MM.1S (cell line): Measurements from ENCODE around the gene GPD1L.

Experiments
- DNase-seq: peaks from one replicate; pipeline ENCODE4 v3.0.0-alpha.2; 2015
- H2AFZ ChIP-seq: fragments of 300-600 bp; sonication (generic); 2 replicates; pipeline ENCODE4 v1.6.0; 2016; ENCODE audit warnings: antibody characterized with exemption, low read length
- H3F3A ChIP-seq: fragments of 300-600 bp; sonication (generic); 2 replicates; pipeline ENCODE4 v1.6.1; 2016; ENCODE audit warnings: mild to moderate bottlenecking, antibody characterized with exemption, low read length, moderate library complexity, mixed read lengths; ENCODE audit not compliant: insufficient read depth
- H3K27ac ChIP-seq: fragments of 300-600 bp; sonication (generic); 2 replicates; pipeline ENCODE4 v1.5.1; 2016; ENCODE audit warnings: mild to moderate bottlenecking, low read length
- H3K27me3 ChIP-seq: fragments of 300-600 bp; sonication (generic); replicated peaks from 2 replicates; pipeline ENCODE4 v1.6.0; 2016; ENCODE audit warnings: low read length; ENCODE audit not compliant: insufficient read depth
- H3K36me3 ChIP-seq: fragments of 300-600 bp; sonication (generic); replicated peaks from 2 replicates; pipeline ENCODE4 v1.6.1; 2016; ENCODE audit warnings: mild to moderate bottlenecking, low read length, mixed read lengths; ENCODE audit not compliant: insufficient read depth
- H3K4me1 ChIP-seq: fragments of 300-600 bp; sonication (generic); 2 replicates; pipeline ENCODE4 v1.6.1; 2016; ENCODE audit warnings: low read length, mixed read lengths
- H3K4me2 ChIP-seq: fragments of 300-600 bp; sonication (generic); 2 replicates; pipeline ENCODE4 v1.6.0; 2016; ENCODE audit warnings: low read depth, low read length
- H3K4me3 ChIP-seq: fragments of 300-600 bp; sonication (generic); 2 replicates; pipeline ENCODE4 v1.5.1; 2016; ENCODE audit warnings: low read length, mixed read lengths
- H3K79me2 ChIP-seq: fragments of 300-600 bp; sonication (generic); 2 replicates; pipeline ENCODE4 v1.6.1; 2016; ENCODE audit warnings: mixed run types, low read length, mixed read lengths
- H3K9ac ChIP-seq: fragments of 300-600 bp; sonication (generic); 2 replicates; pipeline ENCODE4 v1.6.1; 2016; ENCODE audit warnings: low read length, mixed read lengths
- H3K9me2 ChIP-seq: fragments of 300-600 bp; sonication (generic); replicated peaks from 2 replicates; pipeline ENCODE4 v1.6.1; 2016; ENCODE audit warnings: mild to moderate bottlenecking, low read length, mixed read lengths; ENCODE audit not compliant: insufficient read depth
- H3K9me3 ChIP-seq: fragments of 300-600 bp; sonication (generic); replicated peaks from 2 replicates; pipeline ENCODE4 v1.6.1; 2016; ENCODE audit warnings: mild to moderate bottlenecking, low read length, mixed read lengths; ENCODE audit not compliant: insufficient read depth
- H4K20me1 ChIP-seq: fragments of 300-600 bp; sonication (generic); 2 replicates; pipeline ENCODE4 v1.6.1; 2016; ENCODE audit warnings: mild to moderate bottlenecking, low read length, moderate library complexity, mixed read lengths; ENCODE audit not compliant: insufficient read depth
- CTCF ChIP-seq: fragments of 300-600 bp; sonication (generic); IDR thresholded peaks from 2 replicates; pipeline ENCODE4 v1.5.1; 2016; ENCODE audit warnings: antibody characterized with exemption, low read length, mixed read lengths
- EZH2 ChIP-seq: fragments of 300-600 bp; sonication (generic); optimal IDR thresholded peaks from 2 replicates; pipeline ENCODE3; 2017; ENCODE audit warnings: low read depth, mild to moderate bottlenecking, antibody characterized with exemption, low read length, mixed read lengths
- EZH2phosphoT487 ChIP-seq: fragments of 300-600 bp; sonication (generic); IDR thresholded peaks from 2 replicates; pipeline ENCODE4 v1.6.1; 2018; ENCODE audit warnings: antibody characterized with exemption, low read length

GPD1L gene

GRCh38 chr3:32076566-32076965 is 29.9 kb upstream of the GPD1L start:
- Histone ChIP-seq H3K9me2 (no peaks in the 10 kb centered on the region), H3K4me1 (no peaks in the 10 kb centered on the region)
- no peak for DNase-seq

DNA sequence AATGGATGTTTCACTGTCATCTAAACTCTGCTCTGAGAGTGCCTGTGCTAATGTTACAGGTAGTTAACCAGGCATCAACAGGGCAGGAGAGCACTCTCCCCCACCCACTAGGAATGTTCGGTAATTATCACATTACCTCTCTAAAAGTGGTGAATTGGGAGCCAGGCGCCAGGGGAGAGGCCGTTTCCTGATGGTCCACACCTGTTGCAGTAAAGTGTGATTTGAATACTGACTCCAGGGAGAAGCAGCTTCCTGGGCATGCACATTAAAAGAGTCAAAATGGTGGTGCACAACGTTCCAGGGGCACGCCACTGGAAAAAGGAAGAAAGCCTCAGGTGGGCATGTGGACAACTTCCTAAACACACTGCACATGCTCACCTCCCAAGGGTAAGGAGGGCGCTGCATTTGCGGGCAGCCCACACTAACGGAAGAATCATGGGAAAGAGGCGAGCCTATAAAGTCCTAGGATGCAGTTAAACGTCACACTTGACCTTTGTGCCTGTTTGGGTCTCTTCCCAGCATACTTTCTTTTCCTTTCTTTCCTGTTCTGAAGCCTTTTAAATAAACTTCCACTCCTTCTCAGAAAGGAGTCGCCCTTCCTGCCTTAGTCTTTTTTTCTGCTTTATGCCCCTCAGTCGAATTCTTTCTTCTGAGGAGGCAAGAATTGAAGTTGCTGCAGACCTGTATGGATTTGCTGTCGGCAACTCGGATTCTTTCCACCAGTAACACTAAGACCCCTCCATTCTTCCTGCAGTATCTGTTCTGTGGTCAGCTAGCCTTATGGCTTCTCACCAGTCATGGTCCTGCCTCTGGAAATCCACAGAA is 28.9 kb upstream of the GPD1L start:
- Histone ChIP-seq H3K27me3 (no peaks in the 10 kb centered on the region), H3K4me1 (no peaks in the 10 kb centered on the region), H2AFZ (no peak overlapping the region), H4K20me1 (no peaks in the 10 kb centered on the region), H3K79me2 (no peaks in the 10 kb centered on the region), H3K9me2 (no peaks in the 10 kb centered on the region), H3K4me3 (no peak overlapping the region), H3K36me3 (no peaks in the 10 kb centered on the region), H3K9me3 (no peaks in the 10 kb centered on the region), H3K9ac (no peak overlapping the region), H3K4me2 (no peak overlapping the region), H3F3A (no peaks in the 10 kb centered on the region), H3K27ac (no peak overlapping the region)
- DNase-seq: no peak
- TF ChIP-seq EZH2 (no peak), CTCF (no peak), EZH2phosphoT487 (no peak)

More at GRCh38 chr3:32076566-32076965, 29.9 kb upstream of the GPD1L start:
- no peak overlapping the region for H3K27ac ChIP-seq
- H3K4me3 ChIP-seq: no peak overlapping the region
- no peaks in the 10 kb centered on the region for H3K36me3 ChIP-seq
- no peaks in the 10 kb centered on the region for H3K27me3 ChIP-seq
- H3K9me3 ChIP-seq: no peaks in the 10 kb centered on the region
- no peaks in the 10 kb centered on the region for H3K79me2 ChIP-seq
- H2AFZ ChIP-seq: no peak overlapping the region
- no peak for TF ChIP-seq EZH2
- no peak for TF ChIP-seq EZH2phosphoT487
- no peak for TF ChIP-seq CTCF
- no peak overlapping the region for H3K9ac ChIP-seq
- no peak overlapping the region for H3K4me2 ChIP-seq
- H4K20me1 ChIP-seq: no peaks in the 10 kb centered on the region
- no peaks in the 10 kb centered on the region for H3F3A ChIP-seq

- Histone ChIP-seq H3K4me2 (no peak overlapping the region), H3K27me3 (no peaks in the 10 kb centered on the region), H3K27ac (no peak overlapping the region), H3K79me2 (no peaks in the 10 kb centered on the region), H3K9ac (no peak overlapping the region), H3K4me3 (no peak overlapping the region), H3K4me1 (no peaks in the 10 kb centered on the region), H3K36me3 (no peaks in the 10 kb centered on the region), H3K9me3 (no peaks in the 10 kb centered on the region), H4K20me1 (no peaks in the 10 kb centered on the region), H3K9me2 (no peaks in the 10 kb centered on the region), H3F3A (no peaks in the 10 kb centered on the region), H2AFZ (no peak overlapping the region)
- DNase-seq: no peak
- no peak for TF ChIP-seq CTCF
- no peak for TF ChIP-seq EZH2
Observed at GRCh38 chr3:32078085-32078634, 28.3 kb upstream of the GPD1L start.
